B cell (primary cell): ENCODE data around the gene TMEM131L. TPM values are rescaled to one million over a fixed set of nuclear protein-coding genes. Genes with fewer than 3 reads are reported as not detected.
A peak's percentile ranks its signal among the peaks of the same experiment; 100 is the strongest.

Experiments used
- ATAC-seq: fragments of 200-7000 bp; cut with Tn5 transposase; one replicate; pipeline ENCODE4 v1.10.0; 2021; ENCODE audit warnings: low read depth, mild to moderate bottlenecking, moderate number of reproducible peaks, moderate library complexity
- CTCF ChIA-PET: fragments of 350-600 bp; sonication (Branson Sonifier 250); formaldehyde crosslinking; loops from one replicate; lab custom pipeline; 2021; ENCODE audit warnings: antibody characterized with exemption, inconsistent platforms; lab: Charles Lee
- POLR2A ChIA-PET: fragments of 350-600 bp; sonication (Branson Sonifier 250); formaldehyde crosslinking; loops from one replicate; lab custom pipeline; 2021; ENCODE audit warnings: antibody characterized with exemption; lab: Charles Lee
- DNase-seq: peaks from one replicate; pipeline ENCODE4 v3.0.0; 2013
- H2AFZ ChIP-seq: 2 replicates; pipeline ENCODE4 v1.6.1; 2012; ENCODE audit warnings: mild to moderate bottlenecking, low read depth, low read length; ENCODE audit not compliant: insufficient read depth, poor library complexity, severe bottlenecking
- H3K27ac ChIP-seq, 2 donors: 1 replicate in 1 of 2; 2 replicates in 1 of 2; pipeline ENCODE4 v1.5.1; 2012 to 2013; ENCODE audit warnings: low read length in 2 of 2, mild to moderate bottlenecking in 2 of 2, moderate library complexity in 1 of 2
- H3K27me3 ChIP-seq, 4 experiments: fragments of 200-600 bp in 1 of 4; sonication (generic) in 1 of 4; replicated peaks in 1 of 4; 1 replicate in 2 of 4; 2 replicates in 2 of 4; pipeline versions ENCODE4 v1.6.1 to v1.7.0; 2013 to 2016; ENCODE audit warnings: low read length in 3 of 4, mild to moderate bottlenecking in 2 of 4, mixed read lengths in 1 of 4, moderate library complexity in 1 of 4; ENCODE audit not compliant: insufficient read depth in 4 of 4, control insufficient read depth in 3 of 4; ENCODE audit errors: control extremely low read depth in 1 of 4
- H3K36me3 ChIP-seq, 2 experiments: replicated peaks in 1 of 2; 1 replicate in 1 of 2; 2 replicates in 1 of 2; pipeline versions ENCODE4 v1.6.1 to v1.7.1; 2013; ENCODE audit warnings: low read length in 1 of 2; ENCODE audit not compliant: insufficient read depth in 2 of 2, control insufficient read depth in 1 of 2; ENCODE audit errors: control extremely low read depth in 1 of 2, extremely low read depth in 1 of 2
- H3K4me1 ChIP-seq, 2 donors: fragments of 200-600 bp in 1 of 2; sonication (generic) in 1 of 2; 1 replicate in 1 of 2; 2 replicates in 1 of 2; pipeline versions ENCODE4 v1.5.1 to v1.6.1; 2013 to 2017; ENCODE audit warnings: low read length in 2 of 2; ENCODE audit not compliant: control insufficient read depth in 2 of 2, insufficient read depth in 2 of 2
- H3K4me2 ChIP-seq: replicated peaks from 2 replicates; pipeline ENCODE3; 2012; ENCODE audit warnings: mild to moderate bottlenecking, low read depth, low read length; ENCODE audit not compliant: poor library complexity, severe bottlenecking
- H3K4me3 ChIP-seq, 5 experiments: fragments of 200-600 bp in 1 of 5; sonication (generic) in 1 of 5; 1 replicate in 3 of 5; 2 replicates in 2 of 5; pipeline versions ENCODE4 v1.5.1 to v1.7.0; 2011 to 2016; ENCODE audit warnings: low read length in 4 of 5, mild to moderate bottlenecking in 4 of 5, low read depth in 2 of 5, control low read depth in 1 of 5, moderate library complexity in 1 of 5; ENCODE audit not compliant: insufficient read depth in 1 of 5; ENCODE audit errors: control extremely low read depth in 1 of 5, extremely low read depth in 1 of 5
- H3K79me2 ChIP-seq: fragments of 200-600 bp; sonication (generic); one replicate; pipeline ENCODE4 v1.6.0; 2016; ENCODE audit warnings: low read length; ENCODE audit not compliant: control insufficient read depth, insufficient read depth
- H3K9ac ChIP-seq: fragments of 200-600 bp; sonication (generic); 2 replicates; pipeline ENCODE4 v1.6.1; 2017; ENCODE audit warnings: mild to moderate bottlenecking, low read length, moderate library complexity
- H3K9me3 ChIP-seq, 3 donors: one replicate each; pipeline versions ENCODE4 v1.6.1 to v1.7.1; 2013; ENCODE audit warnings: low read length in 2 of 3; ENCODE audit not compliant: control insufficient read depth in 2 of 3, insufficient read depth in 1 of 3; ENCODE audit errors: control extremely low read depth in 1 of 3
- H4K20me1 ChIP-seq: 2 replicates; pipeline ENCODE4 v1.6.0; 2012; ENCODE audit warnings: mild to moderate bottlenecking, low read length; ENCODE audit not compliant: insufficient read depth, control insufficient read depth, poor library complexity, severe bottlenecking
- H3K27ac Mint-ChIP-seq: one replicate; pipeline ENCODE4 v1.8.0; 2021; ENCODE audit warnings: mixed read lengths
- H3K27me3 Mint-ChIP-seq: one replicate; pipeline ENCODE4 v1.8.0; 2021; ENCODE audit warnings: mixed read lengths
- H3K4me1 Mint-ChIP-seq: one replicate; pipeline ENCODE4 v1.8.0; 2021; ENCODE audit warnings: mixed read lengths
- H3K4me3 Mint-ChIP-seq: one replicate; pipeline ENCODE4 v1.8.0; 2021; ENCODE audit warnings: mixed read lengths
- H3K9me3 Mint-ChIP-seq: one replicate; pipeline ENCODE4 v1.8.0; 2022; ENCODE audit warnings: mixed read lengths; ENCODE audit not compliant: insufficient read depth
- EZH2 ChIP-seq: IDR thresholded peaks from 2 replicates; pipeline ENCODE4 v1.6.1; 2012; ENCODE audit warnings: borderline replicate concordance, low read depth, mild to moderate bottlenecking, moderate library complexity, low read length; ENCODE audit not compliant: insufficient read depth, poor library complexity, severe bottlenecking
- WGBS: methylation state at CpG from one replicate; pipeline ENCODE4 v1.1.5; 2013; ENCODE audit warnings: missing lambda C conversion rate; ENCODE audit not compliant: insufficient coverage; 5-methylcytosine and 5-hydroxymethylcytosine counted together
- intact Hi-C: fragments of 100-400 bp; cut with micrococcal nuclease; formaldehyde crosslinking; loops from one replicate; pipeline ENCODE4 v1.10.0; 2022
- polyA plus RNA-seq: library from polyadenylated mRNA; depleted of rRNA; stranded (reverse); fragments of >200 nt; gene quantifications from 2 replicates; pipeline ENCODE4 v1.2.3, GENCODE V29; 2012
- total RNA-seq, 2 donors: library from RNA; stranded (reverse); fragments of 120-200 nt in 1 of 2; gene quantifications; 1 replicate in 1 of 2; 2 replicates in 1 of 2; pipeline versions ENCODE4 v1.2.3 to v1.2.4, GENCODE V29; 2013 to 2022
- TF ChIP-seq, protein P1 (sequence below): fragments of 200-600 bp; IDR thresholded peaks from one replicate; pipeline ENCODE4 v1.8.0; 2022; ENCODE audit warnings: antibody characterized with exemption, mild to moderate bottlenecking

Gene TMEM131L
- total and polyA plus RNA-seq, 2 donors (not counting 1 experiment from before 2014, with no cell fraction given) = 56.4 to 120 TPM

DNA sequence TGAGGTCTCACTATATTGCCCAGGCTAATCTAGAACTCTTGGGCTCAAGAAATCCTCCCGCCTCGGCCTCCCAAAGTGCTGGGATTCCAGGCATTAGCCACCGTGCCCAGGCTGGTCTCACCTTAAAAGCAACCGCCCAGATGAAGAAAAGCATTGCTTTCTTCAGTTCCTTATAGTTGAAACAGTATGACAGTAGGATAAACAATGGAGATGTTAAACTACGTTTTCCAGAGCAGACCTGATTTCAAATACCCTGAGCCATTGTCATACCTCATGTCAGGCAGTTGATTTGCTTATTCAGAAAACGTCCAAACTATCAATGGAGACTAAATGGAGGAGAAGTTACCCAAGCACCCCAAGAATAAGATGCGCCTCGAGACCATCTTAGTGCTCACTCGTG is 26.3 kb upstream of the TMEM131L start:
- H3K27me3 ChIP-seq = no peaks in the 10 kb centered on the region
- no peak for TF ChIP-seq EZH2
- CTCF ChIA-PET = interaction anchor here (2.0 kb wide), 1 partner anchor 26 kb away, joined by 15 read pairs; the partner anchor contains the start of gene TMEM131L
- H3K27ac ChIP-seq = peak overlapping the region; percentile 93 to 97
- H3K4me1 ChIP-seq = peaks cover 44 to 54% of the 10 kb centered on the region in 2 donors
- H3K9me3 ChIP-seq = peaks cover 0 to 6% (median 0%) of the 10 kb centered on the region in 3 donors
- Mint-ChIP-seq H3K27me3 (no peaks in the 10 kb centered on the region), H3K4me1 (peaks cover 54% of the 10 kb centered on the region), H3K9me3 (no peaks in the 10 kb centered on the region), H3K4me3 (peak overlapping the region; percentile 75), H3K27ac (peak overlapping the region; percentile 74)
- intact Hi-C loops = loop anchor here (1.0 kb wide), 2 partner anchors 27 to 95 kb away; no protein-coding TSS in a partner anchor
- POLR2A ChIA-PET = interaction anchor here (0.8 kb wide), 1 partner anchor 32 kb away, joined by 7 read pairs; no protein-coding TSS in a partner anchor
- H4K20me1 ChIP-seq = no peaks in the 10 kb centered on the region
- peak overlapping the region; percentile 77 for H3K9ac ChIP-seq
- H2AFZ ChIP-seq = peak overlapping the region; percentile 66
- peak overlapping the region; percentile 83 for H3K4me2 ChIP-seq
- DNase-seq (peak; percentile 44), ATAC-seq (no peak)
- H3K79me2 ChIP-seq = peaks cover 29% of the 10 kb centered on the region
- no peaks in the 10 kb centered on the region for H3K36me3 ChIP-seq
- WGBS = 60% methylated on average over 2 of the region's 9 CpGs
- peak overlapping the region in 4 of 5 experiments; percentile 44 to 81 (median 54) for H3K4me3 ChIP-seq

DNA sequence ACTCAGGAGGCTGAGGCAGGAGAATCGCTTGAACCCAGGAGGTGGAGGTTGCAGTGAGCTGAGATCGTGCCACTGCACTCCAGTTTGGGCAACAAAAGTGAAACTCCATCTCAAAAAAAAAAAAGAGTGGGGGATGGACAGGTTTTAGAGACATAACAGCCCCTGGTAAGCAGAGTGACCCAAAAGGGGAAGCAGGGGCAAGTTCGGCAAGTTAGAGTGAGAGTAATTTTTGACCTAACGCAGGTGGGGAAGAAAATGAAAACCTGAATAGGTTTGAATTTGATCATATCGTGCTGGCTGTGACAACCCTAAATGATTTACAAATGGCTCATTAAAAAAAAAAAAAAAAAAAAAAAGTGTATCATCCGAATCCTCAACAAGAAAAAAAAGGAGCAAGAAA is 25.7 kb upstream of the TMEM131L start:
- Histone ChIP-seq H3K9me3 (peaks cover 0 to 6% (median 0%) of the 10 kb centered on the region in 3 donors), H3K9ac (peak overlapping the region; percentile 77), H3K4me2 (peak overlapping the region; percentile 83), H3K27me3 (no peaks in the 10 kb centered on the region), H2AFZ (no peak overlapping the region), H3K27ac (peak overlapping the region; percentile 93 to 97), H3K4me3 (peak overlapping the region in 2 of 5 experiments; percentile 8 to 81), H3K36me3 (no peaks in the 10 kb centered on the region), H4K20me1 (no peaks in the 10 kb centered on the region), H3K79me2 (peaks cover 23% of the 10 kb centered on the region), H3K4me1 (peaks cover 44 to 54% of the 10 kb centered on the region in 2 donors)
- POLR2A ChIA-PET = no interaction called here
- peak; percentile 28 for ATAC-seq
- Mint-ChIP-seq H3K27me3 (no peaks in the 10 kb centered on the region), H3K9me3 (no peaks in the 10 kb centered on the region), H3K4me1 (peaks cover 51% of the 10 kb centered on the region), H3K4me3 (peak overlapping the region; percentile 75), H3K27ac (peak overlapping the region; percentile 74)
- CTCF ChIA-PET = interaction anchor here (0.7 to 2.0 kb wide), 2 partner anchors 25 to 96 kb away, joined by 3 to 15 read pairs; partner anchors contain the start of gene TMEM131L
- TF ChIP-seq, protein P1, sequence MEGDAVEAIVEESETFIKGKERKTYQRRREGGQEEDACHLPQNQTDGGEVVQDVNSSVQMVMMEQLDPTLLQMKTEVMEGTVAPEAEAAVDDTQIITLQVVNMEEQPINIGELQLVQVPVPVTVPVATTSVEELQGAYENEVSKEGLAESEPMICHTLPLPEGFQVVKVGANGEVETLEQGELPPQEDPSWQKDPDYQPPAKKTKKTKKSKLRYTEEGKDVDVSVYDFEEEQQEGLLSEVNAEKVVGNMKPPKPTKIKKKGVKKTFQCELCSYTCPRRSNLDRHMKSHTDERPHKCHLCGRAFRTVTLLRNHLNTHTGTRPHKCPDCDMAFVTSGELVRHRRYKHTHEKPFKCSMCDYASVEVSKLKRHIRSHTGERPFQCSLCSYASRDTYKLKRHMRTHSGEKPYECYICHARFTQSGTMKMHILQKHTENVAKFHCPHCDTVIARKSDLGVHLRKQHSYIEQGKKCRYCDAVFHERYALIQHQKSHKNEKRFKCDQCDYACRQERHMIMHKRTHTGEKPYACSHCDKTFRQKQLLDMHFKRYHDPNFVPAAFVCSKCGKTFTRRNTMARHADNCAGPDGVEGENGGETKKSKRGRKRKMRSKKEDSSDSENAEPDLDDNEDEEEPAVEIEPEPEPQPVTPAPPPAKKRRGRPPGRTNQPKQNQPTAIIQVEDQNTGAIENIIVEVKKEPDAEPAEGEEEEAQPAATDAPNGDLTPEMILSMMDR = no peak
- no peak for TF ChIP-seq EZH2
- 0% methylated on average over 2 of the region's 6 CpGs for WGBS
- intact Hi-C loops = no loop called here
- peak; percentile 63 for DNase-seq
